GM12891 (cell line): ENCODE data around the gene COMMD10.

ENCODE experiments used
- POLR2A ChIP-seq: IDR thresholded peaks from 2 replicates; pipeline ENCODE4 v1.6.1; 2011; ENCODE audit warnings: low read depth, low read length, control low read depth
- POLR2AphosphoS5 ChIP-seq: IDR thresholded peaks from 2 replicates; pipeline ENCODE4 v1.6.1; 2011; ENCODE audit warnings: low read depth, low read length, control low read depth
- TAF1 ChIP-seq: IDR thresholded peaks from 2 replicates; pipeline ENCODE4 v1.6.1; 2011; ENCODE audit warnings: low read depth, low read length, control low read depth

- no peak for TF ChIP-seq TAF1
- TF ChIP-seq POLR2AphosphoS5 = no peak
- no peak for TF ChIP-seq POLR2A
These were observed 536 bp upstream of the COMMD10 start for GRCh38 chr5:116084287-116084691.
